ACC112 (cell line): ENCODE measurements around the gene PEX5L.

Experiments
- H2AFZ ChIP-seq: fragments of 200-600 bp; sonication (generic); one replicate; pipeline ENCODE4 v1.6.0; 2017; ENCODE audit warnings: antibody characterized with exemption, low read length; ENCODE audit not compliant: unreplicated experiment
- H3K27ac ChIP-seq: fragments of 200-600 bp; sonication (generic); 2 replicates; pipeline ENCODE4 v1.5.1; 2014; ENCODE audit warnings: low read depth, mild to moderate bottlenecking, antibody characterized with exemption, low read length, moderate library complexity
- H3K27me3 ChIP-seq: fragments of 200-600 bp; sonication (generic); 2 replicates; pipeline ENCODE4 v1.6.1; 2014; ENCODE audit warnings: mild to moderate bottlenecking, antibody characterized with exemption, low read length, moderate library complexity, mixed read lengths; ENCODE audit not compliant: insufficient read depth
- H3K36me3 ChIP-seq: fragments of 200-600 bp; sonication (generic); 2 replicates; pipeline ENCODE4 v1.6.1; 2016; ENCODE audit warnings: mild to moderate bottlenecking, antibody characterized with exemption, low read length, moderate library complexity, mixed read lengths; ENCODE audit not compliant: insufficient read depth
- H3K4me1 ChIP-seq: fragments of 200-600 bp; sonication (generic); one replicate; pipeline ENCODE4 v1.6.1; 2016; ENCODE audit warnings: low read length, mixed read lengths; ENCODE audit not compliant: insufficient read depth, unreplicated experiment, control insufficient read depth
- H3K4me3 ChIP-seq: fragments of 200-600 bp; sonication (generic); 2 replicates; pipeline ENCODE4 v1.5.1; 2014; ENCODE audit warnings: mild to moderate bottlenecking, low read depth, low read length
- H3K79me2 ChIP-seq: fragments of 200-600 bp; sonication (generic); one replicate; pipeline ENCODE4 v1.6.0; 2016; ENCODE audit warnings: low read length; ENCODE audit not compliant: control insufficient read depth, unreplicated experiment, insufficient read depth

The PEX5L gene

GRCh38 chr3:179852142-179852905, 184.4 kb downstream of the PEX5L start:
- Histone ChIP-seq H3K4me3 (no peak overlapping the region), H3K79me2 (no peaks in the 10 kb centered on the region), H3K36me3 (no peaks in the 10 kb centered on the region), H3K4me1 (no peaks in the 10 kb centered on the region), H2AFZ (no peak overlapping the region), H3K27me3 (no peaks in the 10 kb centered on the region), H3K27ac (no peak overlapping the region)

GRCh38 chr3:179848711-179849110, 188.0 kb downstream of the PEX5L start:
- no peaks in the 10 kb centered on the region for H3K4me1 ChIP-seq

GRCh38 chr3:179842061-179842460, 194.7 kb downstream of the PEX5L start:
- Histone ChIP-seq H2AFZ (no peak overlapping the region), H3K4me1 (peaks cover 5% of the 10 kb centered on the region), H3K27me3 (no peaks in the 10 kb centered on the region), H3K4me3 (no peak overlapping the region), H3K27ac (no peak overlapping the region), H3K36me3 (no peaks in the 10 kb centered on the region), H3K79me2 (no peaks in the 10 kb centered on the region)

More at GRCh38 chr3:179848711-179849110, 188.0 kb downstream of the PEX5L start:
- no peaks in the 10 kb centered on the region for H3K27me3 ChIP-seq
- no peak overlapping the region for H2AFZ ChIP-seq
- H3K27ac ChIP-seq: no peak overlapping the region
- H3K4me3 ChIP-seq: no peak overlapping the region
- H3K36me3 ChIP-seq: no peaks in the 10 kb centered on the region
- no peaks in the 10 kb centered on the region for H3K79me2 ChIP-seq

GRCh38 chr3:179840985-179841384, 195.8 kb downstream of the PEX5L start:
- H3K36me3 ChIP-seq: no peaks in the 10 kb centered on the region
- H2AFZ ChIP-seq: no peak overlapping the region

GRCh38 chr3:179837374-179837773, 199.4 kb downstream of the PEX5L start:
- Histone ChIP-seq H3K4me3 (no peak overlapping the region), H3K27me3 (no peaks in the 10 kb centered on the region; the same call in 1 of the 2 replicates), H3K27ac (no peak overlapping the region), H2AFZ (no peak overlapping the region), H3K36me3 (no peaks in the 10 kb centered on the region), H3K79me2 (no peaks in the 10 kb centered on the region), H3K4me1 (peaks cover 5% of the 10 kb centered on the region)

More at GRCh38 chr3:179840985-179841384, 195.8 kb downstream of the PEX5L start:
- Histone ChIP-seq H3K27me3 (no peaks in the 10 kb centered on the region), H3K27ac (no peak overlapping the region), H3K4me3 (no peak overlapping the region), H3K4me1 (peaks cover 5% of the 10 kb centered on the region), H3K79me2 (no peaks in the 10 kb centered on the region)

GRCh38 chr3:179833294-179833693, 203.4 kb downstream of the PEX5L start:
- no peaks in the 10 kb centered on the region for H3K79me2 ChIP-seq
- H3K36me3 ChIP-seq: no peaks in the 10 kb centered on the region
- no peak overlapping the region for H2AFZ ChIP-seq
- H3K4me3 ChIP-seq: no peak overlapping the region
- H3K27ac ChIP-seq: no peak overlapping the region
- H3K4me1 ChIP-seq: no peaks in the 10 kb centered on the region
- H3K27me3 ChIP-seq: no peaks in the 10 kb centered on the region; the same call in 1 of the 2 replicates

- Histone ChIP-seq H3K4me1 (no peaks in the 10 kb centered on the region), H3K36me3 (no peaks in the 10 kb centered on the region), H3K4me3 (no peak overlapping the region), H3K79me2 (no peaks in the 10 kb centered on the region), H3K27me3 (no peaks in the 10 kb centered on the region; the same call in 1 of the 2 replicates), H2AFZ (no peak overlapping the region), H3K27ac (no peak overlapping the region)
Measured at GRCh38 chr3:179832333-179832854, 204.3 kb downstream of the PEX5L start.

GRCh38 chr3:179829401-179829800, 207.3 kb downstream of the PEX5L start:
- Histone ChIP-seq H3K27ac (no peak overlapping the region), H3K79me2 (no peaks in the 10 kb centered on the region), H3K4me1 (no peaks in the 10 kb centered on the region), H3K4me3 (no peak overlapping the region), H3K36me3 (no peaks in the 10 kb centered on the region), H2AFZ (no peak overlapping the region), H3K27me3 (peaks cover 10% of the 10 kb centered on the region)

- H3K36me3 ChIP-seq: no peaks in the 10 kb centered on the region
- H3K79me2 ChIP-seq: no peaks in the 10 kb centered on the region
- H3K27ac ChIP-seq: no peak overlapping the region
- no peak overlapping the region for H2AFZ ChIP-seq
- no peaks in the 10 kb centered on the region for H3K4me1 ChIP-seq
- H3K27me3 ChIP-seq: peaks cover 10% of the 10 kb centered on the region
- no peak overlapping the region for H3K4me3 ChIP-seq
Measured at GRCh38 chr3:179828738-179829137, 208.0 kb downstream of the PEX5L start.

- Histone ChIP-seq H3K4me1 (no peaks in the 10 kb centered on the region), H3K36me3 (no peaks in the 10 kb centered on the region), H3K27me3 (peaks cover 10% of the 10 kb centered on the region), H3K4me3 (no peak overlapping the region), H3K27ac (no peak overlapping the region), H3K79me2 (no peaks in the 10 kb centered on the region), H2AFZ (no peak overlapping the region)
Measured at GRCh38 chr3:179826247-179826637, 210.5 kb downstream of the PEX5L start.
